Renal cortex interstitium (tissue), 11 donors: ENCODE results near the gene SLC9A8. TPM values are rescaled to one million over a fixed set of nuclear protein-coding genes. Genes with fewer than 3 reads are reported as not detected.
"Not testable (repeated sequence)": the region's sequence is repeated elsewhere in the genome, so short reads cannot be mapped to it uniquely, and the experiment has no call there.

Experiments used
- DNase-seq, 11 donors: peaks; one replicate each; pipeline ENCODE4 v3.0.0-alpha.2; 2013; ENCODE audit warnings: low read depth in 9 of 11, low spot score in 4 of 11; ENCODE audit errors: extremely low read depth in 1 of 11
- polyA plus RNA-seq, 3 donors: library from polyadenylated mRNA; unstranded; fragments of 120-200 nt; gene quantifications; one replicate each; pipeline ENCODE4 v1.2.1, GENCODE V29; 2013; ENCODE audit not compliant: insufficient read length in 3 of 3

SLC9A8 gene
- polyA plus RNA-seq, 3 donors = 8.3 to 12.5 (median 9.4) TPM

DNA sequence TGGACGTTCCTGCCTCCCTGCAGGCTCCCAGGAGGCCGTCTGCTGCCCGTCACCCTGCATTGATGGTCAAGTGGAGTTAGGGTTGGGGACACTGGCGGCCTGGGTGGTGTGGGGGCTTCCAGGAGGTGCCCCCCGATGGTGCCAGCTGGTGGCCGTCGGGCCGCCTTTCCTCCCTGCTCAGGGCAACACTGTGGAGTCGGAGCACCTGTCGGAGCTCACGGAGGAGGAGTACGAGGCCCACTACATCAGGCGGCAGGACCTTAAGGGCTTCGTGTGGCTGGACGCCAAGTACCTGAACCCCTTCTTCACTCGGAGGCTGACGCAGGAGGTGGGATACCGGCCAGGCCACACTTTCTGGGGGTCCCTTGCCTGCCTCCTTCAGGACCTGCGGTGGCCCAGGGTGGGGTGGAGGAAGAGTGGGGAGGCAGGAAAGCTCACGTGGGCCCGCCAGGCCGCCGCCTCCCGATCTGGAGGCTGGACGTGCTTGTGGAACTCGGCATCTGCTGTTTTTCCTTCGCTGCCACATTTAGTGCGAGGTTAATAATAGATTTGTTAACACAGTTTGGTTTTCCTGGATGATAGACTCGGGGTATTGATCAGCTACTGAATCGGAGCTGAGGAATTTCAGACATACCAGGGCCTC is 74.1 kb downstream of the SLC9A8 start:
- DNase-seq = no peak

DNA sequence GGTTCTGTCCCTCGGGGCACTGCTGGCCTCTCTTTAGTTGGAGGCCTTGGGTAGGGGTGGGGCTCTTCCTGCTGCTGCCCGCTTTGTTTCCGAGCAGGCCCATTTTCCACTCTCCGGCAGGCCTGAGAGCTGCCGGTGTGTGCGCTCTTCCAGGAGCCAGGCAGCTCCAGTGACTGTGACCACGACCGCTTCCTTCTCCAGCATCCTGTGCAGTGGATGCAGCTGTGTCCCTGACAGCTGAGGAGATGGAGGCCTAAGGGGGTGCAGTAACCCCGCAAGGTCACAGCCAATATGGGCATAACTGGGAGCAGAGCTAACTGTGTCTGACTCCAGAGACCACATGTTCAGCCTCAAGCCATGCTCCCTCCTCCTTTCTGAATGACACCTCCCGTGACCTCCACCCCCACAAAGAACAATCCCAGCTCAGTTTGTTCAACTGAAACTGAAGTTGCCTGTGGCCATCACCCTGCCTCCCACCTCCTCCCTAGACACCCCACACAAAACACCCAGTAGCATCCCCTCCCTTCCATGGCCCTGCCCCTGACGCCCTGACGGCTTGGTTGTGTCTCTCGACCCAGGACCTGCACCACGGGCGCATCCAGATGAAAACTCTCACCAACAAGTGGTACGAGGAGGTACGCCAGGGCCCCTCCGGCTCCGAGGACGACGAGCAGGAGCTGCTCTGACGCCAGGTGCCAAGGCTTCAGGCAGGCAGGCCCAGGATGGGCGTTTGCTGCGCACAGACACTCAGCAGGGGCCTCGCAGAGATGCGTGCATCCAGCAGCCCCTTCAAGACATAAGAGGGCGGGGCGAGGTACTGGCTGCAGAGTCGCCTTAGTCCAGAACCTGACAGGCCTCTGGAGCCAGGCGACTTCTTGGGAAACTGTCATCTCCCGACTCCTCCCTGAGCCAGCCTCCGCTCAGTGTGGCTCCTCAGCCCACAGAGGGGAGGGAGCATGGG is 74.9 kb downstream of the SLC9A8 start:
- no peak for DNase-seq

- DNase-seq = peak in 5 of 11 donors; percentile 33 to 59 (median 53)
Measured at GRCh38 chr20:49888212-49889000, 75.8 kb downstream of the SLC9A8 start.

DNA sequence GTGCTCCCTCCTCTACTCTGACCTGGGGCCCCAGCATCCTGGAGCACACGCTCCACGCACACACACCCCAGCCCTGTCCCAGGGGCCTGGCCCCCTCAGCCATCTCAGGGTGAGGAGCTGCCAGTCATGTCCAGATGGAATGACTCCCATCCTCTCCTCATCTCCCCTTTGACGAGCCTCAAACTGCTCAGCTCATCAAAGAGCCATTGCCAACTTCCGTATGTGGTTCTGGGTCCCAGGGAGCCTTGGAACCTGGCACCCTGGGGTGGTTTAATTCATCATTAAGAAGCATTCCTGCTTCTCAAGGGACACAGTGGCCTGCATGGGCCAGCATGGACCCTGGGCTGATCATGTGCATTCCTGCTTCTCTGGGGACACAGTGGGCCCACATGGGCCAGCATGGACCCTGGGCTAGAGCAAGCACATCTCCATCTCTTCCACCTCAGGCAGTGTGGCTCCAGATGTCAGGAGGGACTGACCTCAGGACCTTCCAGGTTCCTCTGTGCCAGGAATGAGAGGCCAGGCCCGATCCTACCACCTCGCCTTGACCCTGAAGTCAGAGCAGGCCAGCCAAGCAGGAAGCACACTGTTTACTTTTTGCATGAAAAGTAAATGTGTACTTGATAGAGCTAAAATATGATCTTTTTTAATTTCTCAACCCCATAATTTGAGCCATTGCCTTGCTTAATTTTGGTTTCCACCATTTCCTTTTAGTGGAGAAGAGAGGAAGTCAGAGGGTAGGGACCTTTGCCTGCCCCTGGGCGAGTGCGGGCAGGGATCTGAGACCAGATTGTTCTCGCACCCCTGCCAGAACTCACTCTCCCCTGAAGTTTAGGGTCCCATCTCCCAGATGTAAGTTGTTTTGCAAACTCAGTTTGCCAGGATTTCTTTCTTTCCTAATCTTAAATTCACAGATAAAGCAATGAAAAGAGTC is 76.6 kb downstream of the SLC9A8 start:
- no peak for DNase-seq

- DNase-seq = no peak
Measured at GRCh38 chr20:49889935-49890333, 77.3 kb downstream of the SLC9A8 start.

DNA sequence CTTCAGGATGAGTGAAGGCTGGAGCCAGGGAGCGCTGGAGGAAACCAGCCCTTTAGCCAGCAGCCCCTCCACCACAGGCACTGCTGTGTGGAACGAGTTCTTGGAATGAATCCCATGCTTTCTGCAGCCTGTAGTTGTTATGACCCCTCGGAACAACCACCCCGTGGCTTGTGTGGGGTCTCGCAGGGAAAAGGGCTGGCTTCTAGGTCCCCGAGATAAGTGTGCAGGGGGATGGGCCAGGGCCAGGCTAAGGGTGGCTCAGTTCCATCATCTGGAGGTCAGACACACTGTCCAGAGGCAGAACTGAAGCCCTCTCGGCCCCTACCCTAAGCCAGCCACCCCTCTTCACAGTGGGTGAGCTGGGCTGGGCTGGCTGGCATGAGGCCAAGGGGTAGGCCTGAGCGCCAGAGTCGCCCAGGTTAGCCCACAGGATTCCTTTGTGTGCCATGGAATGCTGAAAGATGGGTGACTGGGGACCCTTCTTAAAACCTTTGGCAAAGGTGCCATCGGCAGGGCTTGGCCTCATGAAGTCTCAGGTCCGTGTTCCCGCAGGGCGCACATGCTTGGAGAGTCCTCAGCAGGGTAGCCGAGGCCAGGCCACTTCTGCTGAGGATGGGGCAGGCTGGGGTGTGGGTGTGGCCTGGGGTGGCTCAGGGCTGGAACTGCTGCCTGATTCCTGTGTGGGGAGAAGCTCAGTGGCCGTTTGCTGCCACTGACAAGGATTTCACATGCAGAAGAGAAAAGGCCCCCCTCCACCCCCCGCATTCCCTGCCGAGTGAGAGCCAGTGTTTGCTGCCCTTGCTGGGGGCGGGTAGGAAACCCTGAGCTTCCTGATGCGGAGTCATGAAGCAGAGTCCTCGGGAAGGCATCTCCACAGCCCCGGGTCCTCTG is 78.1 kb downstream of the SLC9A8 start:
- DNase-seq = peak in 2 of 11 donors; percentile 44 to 46

GRCh38 chr20:49891476-49892110 is 79.0 kb downstream of the SLC9A8 start:
- DNase-seq = no peak

DNA sequence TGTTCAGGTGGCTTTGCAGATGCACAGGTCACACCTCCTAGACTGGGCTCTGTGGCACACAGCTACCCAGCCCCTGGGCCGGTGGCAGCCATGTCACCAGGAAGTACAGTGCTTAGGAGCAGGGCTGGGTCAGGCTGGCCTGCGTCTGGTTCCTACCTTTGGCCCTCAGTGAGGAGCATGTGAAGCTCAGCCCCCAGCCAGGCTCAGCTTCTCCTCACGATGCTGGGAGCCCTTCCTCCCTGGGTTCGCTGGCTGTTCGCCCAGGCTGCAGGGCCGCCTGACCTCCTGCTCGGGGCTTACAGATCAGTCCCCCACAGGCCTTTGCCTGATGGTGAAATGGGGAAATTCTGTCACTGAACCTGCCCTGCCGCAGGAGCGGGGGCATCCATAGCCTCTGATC is 79.6 kb downstream of the SLC9A8 start:
- DNase-seq = no peak

DNA sequence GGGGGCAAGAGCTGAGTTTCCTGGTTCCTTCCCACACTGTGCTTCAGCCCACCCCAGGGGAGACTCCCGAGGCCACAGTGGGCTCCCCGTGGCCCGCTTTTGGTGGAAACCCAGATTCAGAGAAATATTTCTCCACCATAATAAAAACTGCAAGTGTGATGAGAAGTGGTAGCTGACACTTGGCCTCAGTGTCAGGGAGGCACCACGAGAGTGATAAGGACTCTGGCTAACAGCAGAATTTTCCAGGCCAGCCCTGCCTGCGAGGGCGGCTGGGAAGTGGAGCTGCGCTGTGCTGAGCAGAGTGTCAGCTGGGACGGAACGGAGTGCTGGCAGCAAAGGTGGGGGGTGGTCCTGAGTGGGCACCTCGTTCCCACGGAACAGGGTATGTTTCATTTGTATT is 80.2 kb downstream of the SLC9A8 start:
- DNase-seq = no peak

DNA sequence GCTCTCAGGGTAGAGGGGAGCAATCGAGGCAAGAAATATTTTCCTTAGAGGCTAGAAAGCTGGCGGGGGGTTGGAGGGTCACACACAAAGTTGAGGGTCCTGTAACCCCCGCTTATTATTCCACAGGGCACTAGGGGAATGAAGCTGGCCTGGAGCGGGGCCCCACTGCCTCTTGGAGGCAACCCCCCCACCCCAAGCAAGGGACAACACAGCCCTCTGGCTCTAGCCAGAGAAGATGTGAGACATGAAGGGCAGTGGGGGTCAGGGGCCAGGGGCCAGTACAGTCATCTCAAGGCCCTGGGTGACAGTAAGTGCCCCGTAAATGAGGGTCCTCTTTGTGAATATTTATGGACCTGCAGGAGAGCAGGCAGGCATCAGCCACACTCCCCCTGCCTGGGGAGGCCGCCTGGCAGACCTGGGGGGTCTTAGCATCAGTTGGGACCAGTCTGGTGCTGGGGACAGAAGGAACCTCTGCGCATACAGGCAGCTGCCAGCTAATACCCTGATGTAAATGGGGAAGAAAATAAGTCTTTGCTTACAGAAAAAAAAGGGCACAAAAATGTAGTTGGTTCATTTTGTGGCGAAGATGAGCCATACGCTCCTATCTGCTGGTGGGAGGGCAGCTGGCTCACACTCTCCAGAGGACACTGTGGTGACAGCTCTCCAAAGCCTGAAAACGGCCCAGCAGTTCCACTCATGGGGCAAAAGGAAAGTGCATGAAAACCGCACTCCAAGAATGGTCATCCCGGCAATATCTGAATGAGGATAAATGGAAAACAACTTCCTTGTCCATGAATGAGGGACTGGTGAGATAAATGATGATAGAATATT is 80.8 kb downstream of the SLC9A8 start:
- DNase-seq = no peak

DNA sequence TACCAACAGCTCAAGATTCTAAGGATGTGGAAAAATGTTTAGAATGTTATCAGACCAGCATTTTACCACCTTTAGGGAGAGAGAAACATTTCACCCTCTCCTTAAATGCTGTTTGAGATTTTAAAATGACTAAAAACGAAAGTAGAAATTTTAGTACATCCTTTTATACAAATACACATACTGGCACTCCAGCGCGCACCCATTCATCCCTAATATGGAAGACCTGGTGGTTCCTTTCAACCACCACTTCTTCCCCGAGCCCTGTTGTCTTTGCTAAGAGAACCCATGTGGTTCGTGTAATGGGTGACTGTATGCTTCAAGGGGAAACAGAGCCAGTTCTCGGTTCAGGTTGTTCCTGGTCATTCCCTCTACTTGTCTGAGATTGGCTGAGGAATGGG is 81.4 kb downstream of the SLC9A8 start:
- DNase-seq = no peak

DNA sequence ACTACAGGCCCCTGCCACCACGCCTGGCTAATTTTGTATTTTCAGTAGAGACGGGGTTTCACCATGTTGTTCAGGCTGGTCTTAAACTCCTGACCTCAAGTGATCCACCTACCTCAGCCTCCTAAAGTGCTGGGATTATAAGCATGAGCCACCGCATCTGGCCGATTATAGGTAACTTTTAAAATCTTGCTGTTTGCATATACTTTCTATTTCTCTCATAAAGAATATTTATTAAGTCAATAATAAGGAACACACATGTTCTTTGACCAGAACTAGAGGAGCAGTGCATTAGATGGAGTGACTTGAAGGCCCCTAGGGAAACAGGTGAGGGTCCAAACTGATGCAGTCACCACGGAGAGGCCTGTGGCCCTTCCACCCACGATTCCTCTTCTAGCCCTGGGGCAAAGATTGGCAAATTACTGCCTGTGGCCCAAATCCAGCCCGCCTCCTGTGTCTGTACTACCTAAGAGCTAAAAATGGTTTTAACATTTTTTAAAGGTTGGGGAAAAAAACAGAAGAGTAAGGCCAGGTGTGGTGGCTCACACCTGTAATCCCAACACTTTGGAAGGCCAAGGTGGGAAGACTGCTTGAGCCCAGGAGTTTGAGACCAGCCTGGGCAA is 83.0 kb downstream of the SLC9A8 start:
- not testable (repeated sequence) for DNase-seq

- DNase-seq = no peak
Measured at GRCh38 chr20:49896204-49896603, 83.6 kb downstream of the SLC9A8 start.

- DNase-seq = no peak
Measured at GRCh38 chr20:49899541-49900383, 87.1 kb downstream of the SLC9A8 start.

DNA sequence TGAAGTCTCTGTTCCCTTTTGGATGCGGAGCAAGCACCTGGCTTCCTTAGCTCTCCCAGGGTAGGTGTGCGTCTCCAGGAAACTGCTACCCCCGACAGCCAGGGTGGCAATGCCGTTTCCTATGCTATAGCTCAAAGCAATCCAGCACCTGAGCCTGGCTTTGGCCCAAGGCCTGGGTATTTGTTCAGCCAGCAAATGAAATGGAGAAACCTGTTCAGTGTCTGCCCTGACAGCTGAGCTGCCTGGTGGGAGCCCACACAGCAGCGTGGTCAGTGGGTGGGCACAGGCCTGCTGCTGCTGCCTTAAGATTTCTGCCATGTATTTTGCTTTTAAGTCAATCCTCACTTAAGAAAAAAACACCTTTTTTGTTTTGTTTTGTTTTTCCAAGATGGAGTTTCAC is 89.0 kb downstream of the SLC9A8 start:
- no peak for DNase-seq
